ENCODE measurements around the gene DDAH1.

- TF ChIP-seq CTCF (IDR thresholded peaks at IDR 0.05; ENCODE audit: low read depth, low read length, missing input control) (no peak), NR2F2 (IDR thresholded peaks at IDR 0.05) (peak; percentile 96), YY1 (IDR thresholded peaks at IDR 0.05) (peak; percentile 51), GABPA (IDR thresholded peaks at IDR 0.05 in 1 of 2, conservative IDR thresholded peaks at IDR 0.05 in 1 of 2) (peak in 1 of 2 donors; percentile 72), EGR1 (IDR thresholded peaks at IDR 0.05; ENCODE audit: low read depth in 2 of 2) (peak in 1 of 2 donors; percentile 44), RAD21 (IDR thresholded peaks at IDR 0.05) (peak; percentile 34 to 61), FOXA1 (IDR thresholded peaks at IDR 0.05) (no peak), ATF3 (IDR thresholded peaks at IDR 0.05) (peak; percentile 37), TAF1 (conservative IDR thresholded peaks at IDR 0.05) (no peak), REST (IDR thresholded peaks at IDR 0.05) (peak; percentile 37), MAX (IDR thresholded peaks at IDR 0.05) (peak; percentile 34), RXRA (IDR thresholded peaks at IDR 0.05) (peak; percentile 94 to 96), SP1 (IDR thresholded peaks at IDR 0.05) (peak; percentile 88), HNF4G (IDR thresholded peaks at IDR 0.05) (peak; percentile 84)
Measured at GRCh38 chr1:85438353-85438752, 26.6 kb downstream of the DDAH1 start.
